T-helper 2 cell treated with Interferon-gamma antibody and Interleukin-4, amounts not matched to agents 5 μg/mL and 100 μg/mL, for 36 hours (primary cell): Measurements from ENCODE around the gene GPR62.

Experiments
- DNase-seq: peaks from one replicate; pipeline ENCODE4 v3.0.0; 2021; ENCODE audit warnings: low spot score
- H3K27ac Mint-ChIP-seq: one replicate; pipeline ENCODE4 v1.8.0; 2021; ENCODE audit warnings: mild to moderate bottlenecking, mixed read lengths
- H3K27me3 Mint-ChIP-seq: one replicate; pipeline ENCODE4 v1.8.0; 2021; ENCODE audit warnings: low read depth, mixed read lengths
- H3K36me3 Mint-ChIP-seq: one replicate; pipeline ENCODE4 v1.8.0; 2021; ENCODE audit warnings: low read depth, mixed read lengths
- H3K4me1 Mint-ChIP-seq: one replicate; pipeline ENCODE4 v1.8.0; 2021; ENCODE audit warnings: low read depth, mixed read lengths
- H3K4me3 Mint-ChIP-seq: one replicate; pipeline ENCODE4 v1.8.0; 2022; ENCODE audit warnings: mild to moderate bottlenecking, moderate library complexity, mixed read lengths
- H3K9me3 Mint-ChIP-seq: one replicate; pipeline ENCODE4 v1.8.0; 2021; ENCODE audit warnings: mixed read lengths

The GPR62 gene

DNA sequence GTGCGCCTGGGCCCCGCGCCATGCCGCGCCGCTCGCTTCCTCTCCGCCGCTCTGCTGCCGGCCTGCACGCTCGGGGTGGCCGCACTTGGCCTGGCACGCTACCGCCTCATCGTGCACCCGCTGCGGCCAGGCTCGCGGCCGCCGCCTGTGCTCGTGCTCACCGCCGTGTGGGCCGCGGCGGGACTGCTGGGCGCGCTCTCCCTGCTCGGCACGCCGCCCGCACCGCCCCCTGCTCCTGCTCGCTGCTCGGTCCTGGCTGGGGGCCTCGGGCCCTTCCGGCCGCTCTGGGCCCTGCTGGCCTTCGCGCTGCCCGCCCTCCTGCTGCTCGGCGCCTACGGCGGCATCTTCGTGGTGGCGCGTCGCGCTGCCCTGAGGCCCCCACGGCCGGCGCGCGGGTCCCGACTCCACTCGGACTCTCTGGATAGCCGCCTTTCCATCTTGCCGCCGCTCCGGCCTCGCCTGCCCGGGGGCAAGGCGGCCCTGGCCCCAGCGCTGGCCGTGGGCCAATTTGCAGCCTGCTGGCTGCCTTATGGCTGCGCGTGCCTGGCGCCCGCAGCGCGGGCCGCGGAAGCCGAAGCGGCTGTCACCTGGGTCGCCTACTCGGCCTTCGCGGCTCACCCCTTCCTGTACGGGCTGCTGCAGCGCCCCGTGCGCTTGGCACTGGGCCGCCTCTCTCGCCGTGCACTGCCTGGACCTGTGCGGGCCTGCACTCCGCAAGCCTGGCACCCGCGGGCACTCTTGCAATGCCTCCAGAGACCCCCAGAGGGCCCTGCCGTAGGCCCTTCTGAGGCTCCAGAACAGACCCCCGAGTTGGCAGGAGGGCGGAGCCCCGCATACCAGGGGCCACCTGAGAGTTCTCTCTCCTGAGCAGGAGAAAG lies 951 bp downstream of the GPR62 start:
- Mint-ChIP-seq H3K4me1 (no peaks in the 10 kb centered on the region), H3K4me3 (no peak overlapping the region), H3K27ac (no peak overlapping the region), H3K36me3 (peaks cover 3% of the 10 kb centered on the region), H3K27me3 (peaks cover 33% of the 10 kb centered on the region), H3K9me3 (no peaks in the 10 kb centered on the region)
- no peak for DNase-seq

DNA sequence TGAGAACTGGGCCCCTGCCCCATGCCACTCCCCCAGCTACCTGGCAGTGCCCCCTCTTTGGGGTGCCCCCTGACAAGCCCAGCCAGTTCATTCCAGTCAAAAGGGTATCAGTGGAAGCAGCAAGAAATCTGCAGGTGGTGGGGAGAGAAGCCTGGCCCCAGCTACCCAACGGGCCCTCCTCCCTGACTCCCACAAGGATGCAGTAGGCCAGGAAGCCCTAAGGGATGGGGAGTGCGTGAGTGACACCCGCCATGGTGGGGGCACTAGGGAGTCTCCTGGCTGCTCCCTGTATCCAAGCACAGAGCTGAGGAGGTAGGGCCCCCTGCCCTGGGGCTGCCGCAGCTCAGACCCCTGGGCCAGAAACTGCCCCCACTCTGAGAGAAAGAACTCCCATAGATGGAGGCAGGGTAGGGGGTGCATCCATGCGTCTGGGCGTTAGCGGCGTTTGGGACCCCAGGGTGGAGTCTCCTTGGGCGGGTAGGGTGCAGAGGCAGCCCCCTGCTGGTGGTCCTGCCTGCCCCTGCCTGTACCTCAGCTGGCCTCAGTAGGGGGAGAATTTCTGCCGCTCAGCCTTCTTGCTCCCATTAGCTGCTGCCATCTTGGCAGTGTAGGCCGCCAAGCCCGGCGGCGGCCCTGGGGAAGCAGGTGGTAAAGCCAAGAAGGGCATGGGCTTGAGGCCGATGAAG lies 2.5 kb downstream of the GPR62 start:
- Mint-ChIP-seq H3K36me3 (peaks cover 3% of the 10 kb centered on the region), H3K9me3 (no peaks in the 10 kb centered on the region), H3K4me3 (no peak overlapping the region)

GRCh38 chr3:51958603-51959521 lies 3.7 kb downstream of the GPR62 start:
- Mint-ChIP-seq H3K27me3 (peaks cover 21% of the 10 kb centered on the region), H3K4me3 (no peak overlapping the region), H3K27ac (no peak overlapping the region), H3K36me3 (peaks cover 3% of the 10 kb centered on the region), H3K4me1 (no peaks in the 10 kb centered on the region), H3K9me3 (no peaks in the 10 kb centered on the region)
- DNase-seq = no peak

More for the DNA sequence above, 2.5 kb downstream of the GPR62 start:
- H3K4me1 Mint-ChIP-seq = no peaks in the 10 kb centered on the region
- no peak for DNase-seq
- no peak overlapping the region for H3K27ac Mint-ChIP-seq
- H3K27me3 Mint-ChIP-seq = peaks cover 31% of the 10 kb centered on the region

DNA sequence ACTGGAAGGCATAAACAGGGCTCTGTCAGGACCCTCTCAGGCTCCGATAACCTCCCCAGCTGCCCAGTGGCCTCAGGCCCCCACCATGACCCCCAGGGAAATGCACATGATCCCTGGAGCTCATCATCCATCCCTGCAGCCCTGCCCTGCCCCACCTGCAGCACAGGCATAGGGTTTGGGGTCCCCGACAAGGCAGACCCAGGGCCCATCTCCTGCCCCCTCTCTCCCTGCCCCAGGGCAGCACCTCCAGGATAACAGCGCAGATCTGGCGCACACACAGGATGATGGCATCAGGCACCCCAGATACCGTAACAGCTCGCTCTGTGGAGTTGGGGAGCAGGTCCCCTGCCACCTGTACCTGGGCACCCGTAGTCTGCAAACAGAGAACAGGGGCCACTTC lies 4.5 kb downstream of the GPR62 start:
- no peak for DNase-seq
- H3K4me1 Mint-ChIP-seq = no peaks in the 10 kb centered on the region
- H3K27ac Mint-ChIP-seq = no peak overlapping the region
- H3K27me3 Mint-ChIP-seq = peaks cover 13% of the 10 kb centered on the region
- no peak overlapping the region for H3K4me3 Mint-ChIP-seq
- peaks cover 3% of the 10 kb centered on the region for H3K36me3 Mint-ChIP-seq
- H3K9me3 Mint-ChIP-seq = no peaks in the 10 kb centered on the region

DNA sequence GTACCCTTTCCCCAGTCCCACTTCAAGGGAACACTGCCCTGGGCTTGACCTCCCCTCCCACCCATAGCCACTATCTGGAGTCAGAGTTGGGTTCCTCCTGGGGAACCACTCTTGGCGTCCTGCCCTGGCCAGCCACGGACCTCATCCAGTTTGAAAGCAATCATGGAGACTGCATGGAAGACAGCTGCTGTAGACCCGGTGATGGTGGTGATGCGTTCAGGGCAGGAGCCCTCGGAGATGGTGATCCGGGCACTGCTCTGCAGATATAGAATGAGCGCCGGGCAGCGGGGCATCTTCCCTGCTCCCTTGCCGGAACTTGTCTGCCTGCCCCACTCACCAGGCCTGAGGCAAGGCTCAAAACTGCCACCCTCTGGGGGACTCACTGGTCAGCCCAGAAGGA lies 5.2 kb downstream of the GPR62 start:
- Mint-ChIP-seq H3K27ac (no peak overlapping the region), H3K27me3 (peaks cover 8% of the 10 kb centered on the region), H3K4me1 (no peaks in the 10 kb centered on the region), H3K9me3 (no peaks in the 10 kb centered on the region), H3K4me3 (no peak overlapping the region), H3K36me3 (peaks cover 3% of the 10 kb centered on the region)
- DNase-seq = no peak

- Mint-ChIP-seq H3K9me3 (no peaks in the 10 kb centered on the region), H3K36me3 (peaks cover 3% of the 10 kb centered on the region), H3K4me1 (no peaks in the 10 kb centered on the region), H3K4me3 (no peak overlapping the region), H3K27me3 (peaks cover 8% of the 10 kb centered on the region), H3K27ac (no peak overlapping the region)
- DNase-seq = no peak
Observed at GRCh38 chr3:51961011-51961410, 5.8 kb downstream of the GPR62 start.

- H3K9me3 Mint-ChIP-seq = no peaks in the 10 kb centered on the region
- H3K27me3 Mint-ChIP-seq = peaks cover 3% of the 10 kb centered on the region
- H3K4me1 Mint-ChIP-seq = peaks cover 2% of the 10 kb centered on the region
- H3K36me3 Mint-ChIP-seq = peaks cover 3% of the 10 kb centered on the region
- no peak overlapping the region for H3K27ac Mint-ChIP-seq
- DNase-seq = no peak
- H3K4me3 Mint-ChIP-seq = no peak overlapping the region
Observed at GRCh38 chr3:51961602-51962569, 6.7 kb downstream of the GPR62 start.

DNA sequence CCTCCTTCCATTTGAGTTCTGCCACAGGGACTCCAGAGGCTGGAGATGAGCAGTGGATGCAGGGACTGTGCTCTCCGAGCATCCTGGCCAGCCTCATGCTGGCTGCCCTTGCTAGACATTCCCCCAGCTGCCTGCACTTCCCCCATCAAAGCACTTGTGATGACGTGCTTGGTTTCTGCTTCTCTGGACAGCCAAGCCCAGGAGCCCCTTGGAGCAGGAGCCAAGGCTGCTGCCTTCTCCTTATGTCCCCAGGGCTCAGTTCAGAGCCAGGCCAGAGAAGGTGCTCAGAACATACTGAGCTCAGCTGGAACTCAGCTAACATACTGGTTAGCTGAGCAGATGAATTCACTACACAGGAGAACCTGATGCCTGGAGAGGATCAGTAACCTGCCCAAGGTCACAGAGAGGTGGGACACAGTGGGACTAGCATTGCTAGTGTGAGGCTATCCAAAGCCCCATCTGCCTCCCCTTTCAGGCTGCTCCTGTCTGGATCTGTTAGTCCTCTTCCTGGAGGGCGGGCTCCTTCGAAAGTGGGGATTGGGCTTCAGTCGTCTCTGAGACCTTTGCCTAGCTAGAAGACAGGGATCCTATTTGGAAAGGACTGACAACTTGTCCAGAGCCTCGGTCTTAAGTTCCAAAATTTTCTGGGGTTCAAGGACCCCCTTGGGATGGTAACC lies 7.8 kb downstream of the GPR62 start:
- Mint-ChIP-seq H3K4me1 (peaks cover 2% of the 10 kb centered on the region), H3K9me3 (no peaks in the 10 kb centered on the region), H3K27me3 (peaks cover 2% of the 10 kb centered on the region), H3K27ac (no peak overlapping the region), H3K4me3 (no peak overlapping the region), H3K36me3 (peaks cover 3% of the 10 kb centered on the region)
- no peak for DNase-seq

DNA sequence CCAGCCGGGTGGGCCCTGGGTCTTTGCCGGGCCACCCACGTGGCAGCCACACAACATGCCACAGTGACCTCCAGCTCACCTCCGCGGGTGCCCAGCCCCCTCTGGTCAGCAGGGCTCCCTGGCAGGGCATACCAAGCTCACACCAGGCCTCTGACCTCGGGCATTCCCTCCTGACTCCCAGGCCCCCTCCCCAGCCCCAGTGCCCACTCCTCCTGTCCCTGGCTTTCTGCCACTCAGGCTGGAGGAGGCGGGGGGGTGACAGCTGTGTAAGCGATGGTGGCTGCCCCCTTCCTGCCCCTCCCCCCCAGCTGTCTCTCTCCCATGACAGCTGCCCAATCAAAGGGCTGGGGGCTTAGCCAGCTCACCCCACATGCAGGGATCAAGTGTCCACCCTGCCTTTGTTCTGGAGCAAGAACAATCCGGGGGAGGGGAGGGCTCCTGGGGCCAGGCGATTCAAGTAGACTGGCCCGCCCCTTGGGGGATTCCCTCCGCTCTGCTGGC lies 8.8 kb downstream of the GPR62 start:
- peaks cover 2% of the 10 kb centered on the region for H3K27me3 Mint-ChIP-seq
- peaks cover 1% of the 10 kb centered on the region for H3K36me3 Mint-ChIP-seq
- no peak overlapping the region for H3K4me3 Mint-ChIP-seq
- peaks cover 6% of the 10 kb centered on the region for H3K4me1 Mint-ChIP-seq
- no peaks in the 10 kb centered on the region for H3K9me3 Mint-ChIP-seq
- no peak overlapping the region for H3K27ac Mint-ChIP-seq
- DNase-seq = no peak

- H3K4me1 Mint-ChIP-seq = peaks cover 8% of the 10 kb centered on the region
- no peak overlapping the region for H3K27ac Mint-ChIP-seq
- H3K4me3 Mint-ChIP-seq = no peak overlapping the region
- DNase-seq = no peak
- no peaks in the 10 kb centered on the region for H3K9me3 Mint-ChIP-seq
- peaks cover 3% of the 10 kb centered on the region for H3K36me3 Mint-ChIP-seq
- peaks cover 2% of the 10 kb centered on the region for H3K27me3 Mint-ChIP-seq
Observed at GRCh38 chr3:51964521-51964920, 9.3 kb downstream of the GPR62 start.

- peak overlapping the region; percentile 41 for H3K27ac Mint-ChIP-seq
- peaks cover 8% of the 10 kb centered on the region for H3K4me1 Mint-ChIP-seq
- no peak for DNase-seq
- peaks cover 3% of the 10 kb centered on the region for H3K36me3 Mint-ChIP-seq
- peaks cover 2% of the 10 kb centered on the region for H3K27me3 Mint-ChIP-seq
- H3K9me3 Mint-ChIP-seq = no peaks in the 10 kb centered on the region
- H3K4me3 Mint-ChIP-seq = peak overlapping the region; percentile 82
Observed at GRCh38 chr3:51966016-51966415, 10.8 kb downstream of the GPR62 start.

GRCh38 chr3:51966486-51966885 lies 11.3 kb downstream of the GPR62 start:
- no peaks in the 10 kb centered on the region for H3K9me3 Mint-ChIP-seq
- H3K4me3 Mint-ChIP-seq = peak overlapping the region; percentile 82
- H3K36me3 Mint-ChIP-seq = peaks cover 3% of the 10 kb centered on the region
- peak overlapping the region; percentile 59 for H3K27ac Mint-ChIP-seq
- DNase-seq = no peak
- H3K4me1 Mint-ChIP-seq = peaks cover 8% of the 10 kb centered on the region
- H3K27me3 Mint-ChIP-seq = peaks cover 2% of the 10 kb centered on the region
